OCI-LY3 (cell line): ENCODE measurements around the gene CLEC20A.

Experiments used
- CTCF ChIP-seq: fragments of 200-600, 300-600 bp; sonication (generic); IDR thresholded peaks from 2 replicates; pipeline ENCODE4 v1.5.1; 2014; ENCODE audit warnings: antibody characterized with exemption, low read length, low read depth
- EZH2phosphoT487 ChIP-seq: fragments of 200-600 bp; shearing (Covaris generic); IDR thresholded peaks from 2 replicates; pipeline ENCODE4 v1.6.1; 2018; ENCODE audit warnings: antibody characterized with exemption, mixed run types, low read depth

GRCh38 chr1:178532392-178532791, 35.6 kb upstream of the CLEC20A start:
- peak; percentile 98 for TF ChIP-seq CTCF
- no peak for TF ChIP-seq EZH2phosphoT487
